Colonic mucosa (tissue), 4 donors: ENCODE measurements around the gene SNORC. TPM values are rescaled to one million over a fixed set of nuclear protein-coding genes. Genes with fewer than 3 reads are reported as not detected.

Experiments
- DNase-seq: peaks from one replicate; pipeline ENCODE4 v3.0.0-alpha.2; 2020
- H3K27ac ChIP-seq: fragments of 200-600 bp; one replicate; pipeline ENCODE4 v1.8.0; 2021
- H3K27me3 ChIP-seq: fragments of 200-600 bp; one replicate; pipeline ENCODE4 v1.8.0; 2021
- H3K36me3 ChIP-seq: fragments of 200-600 bp; one replicate; pipeline ENCODE4 v1.8.0; 2021
- H3K4me1 ChIP-seq: fragments of 200-600 bp; one replicate; pipeline ENCODE4 v1.8.0; 2021; ENCODE audit warnings: mild to moderate bottlenecking
- H3K4me3 ChIP-seq: fragments of 200-600 bp; one replicate; pipeline ENCODE4 v1.8.0; 2021
- H3K9ac ChIP-seq, 2 donors: one replicate each; pipeline ENCODE4 v1.7.0; 2013; ENCODE audit warnings: control low read depth in 2 of 2, low read depth in 2 of 2, low read length in 2 of 2
- H3K9me3 ChIP-seq: fragments of 200-600 bp; one replicate; pipeline ENCODE4 v1.8.0; 2021
- intact Hi-C: fragments of 100-400 bp; cut with DNase I; formaldehyde crosslinking; loops from one replicate; pipeline ENCODE4 v1.14.1; 2022
- total RNA-seq, 2 donors: library from RNA; stranded (reverse); fragmentation: NEBNext Ultra II Directional in 1 of 2; extraction: Animal tissue kit (Norgen Biotek cat#: 25700) in 1 of 2; gene quantifications; one replicate each; pipeline ENCODE4 v1.2.1, GENCODE V29; 2021
- TF ChIP-seq, protein P1 (sequence below): fragments of 200-600 bp; IDR thresholded peaks from one replicate; pipeline ENCODE4 v1.8.0; 2022; ENCODE audit warnings: antibody characterized with exemption, mild to moderate bottlenecking
- donor health status: healthy.
- donor health status: DM: no; HTN: no; CAD: no.
- donor health status: DM: no; HTN: no; CAD: no.

The SNORC gene
- total RNA-seq, 2 donors from 2014 or later, result 39.6 to 67.5 TPM

DNA sequence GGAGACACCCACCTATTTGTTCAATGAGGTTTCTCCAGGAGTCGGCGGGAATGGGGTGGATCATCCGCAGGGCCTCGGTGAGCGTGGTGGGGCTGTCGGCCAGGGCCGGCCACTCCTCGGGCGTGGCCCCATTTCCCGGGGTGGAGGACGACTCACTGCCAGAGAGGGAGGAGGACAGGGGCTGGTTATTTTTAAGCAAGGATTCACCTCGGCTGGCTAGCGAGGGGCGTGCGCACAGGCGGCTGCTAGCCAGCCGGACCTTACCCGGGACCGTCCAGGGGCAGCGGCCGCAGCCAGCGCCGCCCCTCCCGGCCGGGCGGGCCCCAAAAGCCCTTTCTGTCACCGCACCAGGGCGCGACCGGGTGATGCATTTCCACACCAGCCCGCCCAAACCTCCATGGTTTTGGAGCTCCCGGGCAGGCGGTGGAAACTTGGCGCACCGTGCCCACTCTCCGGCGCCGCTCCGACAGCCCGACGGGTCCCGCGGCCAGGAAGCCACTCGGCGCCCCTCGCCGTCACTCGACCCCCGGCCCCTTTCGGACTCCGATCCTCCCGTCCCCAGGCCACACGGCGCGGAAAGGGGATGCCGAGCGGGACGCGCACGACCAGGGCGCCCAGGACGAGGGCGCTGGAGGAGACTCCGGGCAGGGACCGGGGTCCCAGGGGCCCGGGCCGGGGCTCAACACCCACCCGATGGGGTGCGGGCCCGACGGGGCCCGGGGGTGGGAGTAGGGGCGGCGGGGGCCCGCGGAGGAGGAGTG lies 57.1 kb downstream of the SNORC start:
- TF ChIP-seq, protein P1, sequence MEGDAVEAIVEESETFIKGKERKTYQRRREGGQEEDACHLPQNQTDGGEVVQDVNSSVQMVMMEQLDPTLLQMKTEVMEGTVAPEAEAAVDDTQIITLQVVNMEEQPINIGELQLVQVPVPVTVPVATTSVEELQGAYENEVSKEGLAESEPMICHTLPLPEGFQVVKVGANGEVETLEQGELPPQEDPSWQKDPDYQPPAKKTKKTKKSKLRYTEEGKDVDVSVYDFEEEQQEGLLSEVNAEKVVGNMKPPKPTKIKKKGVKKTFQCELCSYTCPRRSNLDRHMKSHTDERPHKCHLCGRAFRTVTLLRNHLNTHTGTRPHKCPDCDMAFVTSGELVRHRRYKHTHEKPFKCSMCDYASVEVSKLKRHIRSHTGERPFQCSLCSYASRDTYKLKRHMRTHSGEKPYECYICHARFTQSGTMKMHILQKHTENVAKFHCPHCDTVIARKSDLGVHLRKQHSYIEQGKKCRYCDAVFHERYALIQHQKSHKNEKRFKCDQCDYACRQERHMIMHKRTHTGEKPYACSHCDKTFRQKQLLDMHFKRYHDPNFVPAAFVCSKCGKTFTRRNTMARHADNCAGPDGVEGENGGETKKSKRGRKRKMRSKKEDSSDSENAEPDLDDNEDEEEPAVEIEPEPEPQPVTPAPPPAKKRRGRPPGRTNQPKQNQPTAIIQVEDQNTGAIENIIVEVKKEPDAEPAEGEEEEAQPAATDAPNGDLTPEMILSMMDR, result no peak
- Histone ChIP-seq H3K36me3 (no peaks in the 10 kb centered on the region), H3K9me3 (no peaks in the 10 kb centered on the region), H3K9ac (no peak overlapping the region), H3K4me1 (peaks cover 3% of the 10 kb centered on the region), H3K27ac (no peak overlapping the region), H3K4me3 (peak overlapping the region; percentile 39), H3K27me3 (peaks cover 22% of the 10 kb centered on the region)
- intact Hi-C loops, result no loop called here
- peak; percentile 28 for DNase-seq

DNA sequence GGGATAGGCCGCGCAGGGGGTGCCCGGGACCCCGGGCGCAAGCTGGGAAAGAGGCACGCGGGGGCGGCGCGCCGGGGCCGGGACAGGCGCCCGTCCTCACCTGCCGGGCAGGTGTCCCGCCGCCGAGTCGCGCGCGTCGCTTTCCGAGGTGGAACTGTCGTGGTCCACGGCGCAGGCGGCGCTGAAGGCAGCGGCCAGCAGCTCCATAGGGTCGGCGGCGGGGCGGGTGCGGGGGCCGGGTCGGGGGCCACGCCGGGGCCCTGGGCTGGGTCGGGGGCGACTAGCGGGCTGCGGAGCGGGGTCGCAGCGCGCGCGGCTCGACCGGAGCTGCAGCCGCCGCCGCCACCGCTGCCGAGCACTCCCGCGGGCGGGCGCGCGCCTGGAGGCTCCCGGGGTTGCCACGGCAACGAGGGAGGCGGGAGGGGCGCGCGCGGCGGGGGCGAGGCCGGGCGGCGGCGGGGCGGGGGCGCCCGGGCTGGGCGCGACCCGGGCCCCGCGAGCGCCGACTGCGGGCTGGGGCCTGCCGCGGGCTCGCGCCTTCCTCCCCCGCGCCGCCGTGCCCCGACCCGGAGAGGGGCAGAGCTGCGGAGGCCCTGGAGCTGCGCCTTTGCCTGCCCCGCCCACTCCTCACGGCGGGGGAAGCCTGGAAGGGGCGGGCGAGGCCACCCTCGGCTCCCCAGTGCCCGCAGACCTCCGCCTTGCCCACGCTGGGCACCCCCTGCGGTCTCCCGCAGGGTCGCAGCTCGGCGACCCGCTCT lies 57.9 kb downstream of the SNORC start:
- peaks cover 3% of the 10 kb centered on the region for H3K4me1 ChIP-seq
- no peak overlapping the region for H3K9ac ChIP-seq
- H3K27ac ChIP-seq, result no peak overlapping the region
- TF ChIP-seq, protein P1, result no peak
- no peaks in the 10 kb centered on the region for H3K9me3 ChIP-seq
- peaks cover 22% of the 10 kb centered on the region for H3K27me3 ChIP-seq
- peak overlapping the region; percentile 39 for H3K4me3 ChIP-seq
- DNase-seq, result no peak
- H3K36me3 ChIP-seq, result no peaks in the 10 kb centered on the region
- intact Hi-C loops, result no loop called here

Other genes starting within 250 kb of the SNORC start
- 1 to 10 TPM; 1.4 to 3.4 TPM for gene EFHD1, start 236.7 kb upstream of the SNORC start, total RNA-seq
- 10 to 100 TPM; 48.8 to 49.3 TPM for gene GIGYF2, start 172.9 kb upstream of the SNORC start, total RNA-seq
- gene KCNJ13, start 93.7 kb upstream of the SNORC start, total RNA-seq, result under 1 TPM in 1 of 2 donors, not detected in 1; 0.32 TPM
- gene NGEF, start 143.0 kb downstream of the SNORC start, total RNA-seq, result 10 to 100 TPM; 25.6 to 34.0 TPM
- not detected for gene NEU2, start 162.4 kb downstream of the SNORC start, total RNA-seq
- 1 to 10 TPM; 6.5 to 7.1 TPM for gene INPP5D, start 190.1 kb downstream of the SNORC start, total RNA-seq